Measurements from ENCODE around the gene C4B.
A peak's percentile ranks its signal among the peaks of the same experiment; 100 is the strongest.
"Not testable (repeated sequence)": the region's sequence is repeated elsewhere in the genome, so short reads cannot be mapped to it uniquely, and the experiment has no call there.

C4B gene

DNA sequence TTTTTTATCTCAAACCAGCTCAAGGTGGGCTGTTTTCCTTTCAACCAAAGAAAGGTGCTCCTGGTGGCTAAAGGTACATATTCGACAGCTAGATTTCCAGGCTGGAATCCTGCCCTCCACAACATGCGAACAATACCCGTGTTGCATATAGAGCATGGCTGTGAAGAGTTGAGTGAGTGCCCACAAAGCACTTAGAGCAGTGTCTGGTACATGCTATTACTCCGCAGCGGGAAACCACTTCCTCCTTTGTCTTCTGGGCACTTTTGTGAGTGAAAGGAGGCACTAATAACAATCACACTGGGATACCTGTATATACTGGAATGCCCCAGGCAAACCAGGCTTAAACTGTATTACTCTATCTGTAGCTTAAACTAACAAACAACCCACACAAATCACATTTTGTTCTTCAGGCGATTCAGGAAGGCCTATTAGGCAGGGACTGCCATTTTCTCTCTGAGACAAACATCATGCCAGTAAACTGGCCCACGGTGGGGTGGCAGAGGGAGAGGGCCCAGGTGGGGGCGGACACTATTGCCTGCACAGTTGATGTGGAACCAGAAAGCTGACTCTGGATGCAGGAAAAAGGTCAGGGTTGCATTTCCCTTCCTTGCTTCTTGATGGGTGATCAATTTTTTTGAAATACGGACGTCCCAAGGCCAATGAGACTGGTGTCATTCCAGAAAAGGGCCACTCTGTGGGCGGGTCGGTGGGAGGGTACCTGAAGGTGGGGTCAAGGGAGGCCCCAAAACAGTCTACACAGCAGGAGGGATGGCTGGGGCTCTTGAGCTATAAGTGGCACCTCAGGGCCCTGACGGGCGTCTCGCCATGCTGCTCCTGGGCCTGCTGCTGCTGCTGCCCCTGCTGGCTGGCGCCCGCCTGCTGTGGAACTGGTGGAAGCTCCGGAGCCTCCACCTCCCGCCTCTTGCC is 23.3 kb downstream of the C4B start, which contains the start of gene CYP21A2:
CYP21A2 (plus strand) TSS at position 818 of the 927 bp plus-strand sequence; CDS start at position 826, 8 bp downstream.
- DNase-seq = not testable (repeated sequence)

DNA sequence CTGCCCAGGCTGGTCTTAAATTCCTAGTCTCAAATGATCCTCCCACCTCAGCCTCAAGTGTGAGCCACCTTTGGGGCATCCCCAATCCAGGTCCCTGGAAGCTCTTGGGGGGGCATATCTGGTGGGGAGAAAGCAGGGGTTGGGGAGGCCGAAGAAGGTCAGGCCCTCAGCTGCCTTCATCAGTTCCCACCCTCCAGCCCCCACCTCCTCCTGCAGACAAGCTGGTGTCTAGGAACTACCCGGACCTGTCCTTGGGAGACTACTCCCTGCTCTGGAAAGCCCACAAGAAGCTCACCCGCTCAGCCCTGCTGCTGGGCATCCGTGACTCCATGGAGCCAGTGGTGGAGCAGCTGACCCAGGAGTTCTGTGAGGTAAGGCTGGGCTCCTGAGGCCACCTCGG is 24.3 kb downstream of the C4B start:
- DNase-seq = not testable (repeated sequence)

DNA sequence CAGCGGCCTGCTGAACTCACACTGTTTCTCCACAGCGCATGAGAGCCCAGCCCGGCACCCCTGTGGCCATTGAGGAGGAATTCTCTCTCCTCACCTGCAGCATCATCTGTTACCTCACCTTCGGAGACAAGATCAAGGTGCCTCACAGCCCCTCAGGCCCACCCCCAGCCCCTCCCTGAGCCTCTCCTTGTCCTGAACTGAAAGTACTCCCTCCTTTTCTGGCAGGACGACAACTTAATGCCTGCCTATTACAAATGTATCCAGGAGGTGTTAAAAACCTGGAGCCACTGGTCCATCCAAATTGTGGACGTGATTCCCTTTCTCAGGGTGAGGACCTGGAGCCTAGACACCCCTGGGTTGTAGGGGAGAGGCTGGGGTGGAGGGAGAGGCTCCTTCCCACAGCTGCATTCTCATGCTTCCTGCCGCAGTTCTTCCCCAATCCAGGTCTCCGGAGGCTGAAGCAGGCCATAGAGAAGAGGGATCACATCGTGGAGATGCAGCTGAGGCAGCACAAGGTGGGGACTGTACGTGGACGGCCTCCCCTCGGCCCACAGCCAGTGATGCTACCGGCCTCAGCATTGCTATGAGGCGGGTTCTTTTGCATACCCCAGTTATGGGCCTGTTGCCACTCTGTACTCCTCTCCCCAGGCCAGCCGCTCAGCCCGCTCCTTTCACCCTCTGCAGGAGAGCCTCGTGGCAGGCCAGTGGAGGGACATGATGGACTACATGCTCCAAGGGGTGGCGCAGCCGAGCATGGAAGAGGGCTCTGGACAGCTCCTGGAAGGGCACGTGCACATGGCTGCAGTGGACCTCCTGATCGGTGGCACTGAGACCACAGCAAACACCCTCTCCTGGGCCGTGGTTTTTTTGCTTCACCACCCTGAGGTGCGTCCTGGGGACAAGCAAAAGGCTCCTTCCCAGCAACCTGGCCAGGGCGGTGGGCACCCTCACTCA is 25.0 kb downstream of the C4B start:
- not testable (repeated sequence) for DNase-seq

DNA sequence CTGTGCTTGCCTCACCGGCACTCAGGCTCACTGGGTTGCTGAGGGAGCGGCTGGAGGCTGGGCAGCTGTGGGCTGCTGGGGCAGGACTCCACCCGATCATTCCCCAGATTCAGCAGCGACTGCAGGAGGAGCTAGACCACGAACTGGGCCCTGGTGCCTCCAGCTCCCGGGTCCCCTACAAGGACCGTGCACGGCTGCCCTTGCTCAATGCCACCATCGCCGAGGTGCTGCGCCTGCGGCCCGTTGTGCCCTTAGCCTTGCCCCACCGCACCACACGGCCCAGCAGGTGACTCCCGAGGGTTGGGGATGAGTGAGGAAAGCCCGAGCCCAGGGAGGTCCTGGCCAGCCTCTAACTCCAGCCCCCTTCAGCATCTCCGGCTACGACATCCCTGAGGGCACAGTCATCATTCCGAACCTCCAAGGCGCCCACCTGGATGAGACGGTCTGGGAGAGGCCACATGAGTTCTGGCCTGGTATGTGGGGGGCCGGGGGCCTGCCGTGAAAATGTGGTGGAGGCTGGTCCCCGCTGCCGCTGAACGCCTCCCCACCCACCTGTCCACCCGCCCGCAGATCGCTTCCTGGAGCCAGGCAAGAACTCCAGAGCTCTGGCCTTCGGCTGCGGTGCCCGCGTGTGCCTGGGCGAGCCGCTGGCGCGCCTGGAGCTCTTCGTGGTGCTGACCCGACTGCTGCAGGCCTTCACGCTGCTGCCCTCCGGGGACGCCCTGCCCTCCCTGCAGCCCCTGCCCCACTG is 25.9 kb downstream of the C4B start:
- not testable (repeated sequence) for DNase-seq

DNA sequence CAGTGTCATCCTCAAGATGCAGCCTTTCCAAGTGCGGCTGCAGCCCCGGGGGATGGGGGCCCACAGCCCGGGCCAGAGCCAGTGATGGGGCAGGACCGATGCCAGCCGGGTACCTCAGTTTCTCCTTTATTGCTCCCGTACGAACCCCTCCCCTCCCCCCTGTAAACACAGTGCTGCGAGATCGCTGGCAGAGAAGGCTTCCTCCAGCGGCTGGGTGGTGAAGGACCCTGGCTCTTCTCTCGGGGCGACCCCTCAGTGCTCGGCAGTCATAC is 26.4 kb downstream of the C4B start:
- DNase-seq = not testable (repeated sequence)

DNA sequence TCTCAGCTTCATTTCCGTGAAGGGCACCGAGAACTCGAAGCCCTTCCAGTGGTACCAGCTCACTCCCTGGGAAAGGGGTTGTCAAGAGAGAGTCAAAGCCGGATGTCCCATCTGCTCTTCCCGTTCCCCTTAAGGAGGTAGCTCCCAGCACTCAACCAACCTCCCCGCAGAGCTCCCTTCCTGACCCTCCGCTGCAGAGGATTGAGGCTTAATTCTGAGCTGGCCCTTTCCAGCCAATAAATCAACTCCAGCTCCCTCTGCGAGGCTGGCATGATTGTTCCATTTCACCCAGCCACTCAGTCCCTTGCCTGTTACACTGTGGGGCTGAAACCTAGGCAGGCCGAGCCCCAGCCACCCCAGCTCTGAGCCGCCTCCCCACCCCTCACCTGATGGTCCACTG is 26.8 kb downstream of the C4B start:
- DNase-seq = not testable (repeated sequence)

DNA sequence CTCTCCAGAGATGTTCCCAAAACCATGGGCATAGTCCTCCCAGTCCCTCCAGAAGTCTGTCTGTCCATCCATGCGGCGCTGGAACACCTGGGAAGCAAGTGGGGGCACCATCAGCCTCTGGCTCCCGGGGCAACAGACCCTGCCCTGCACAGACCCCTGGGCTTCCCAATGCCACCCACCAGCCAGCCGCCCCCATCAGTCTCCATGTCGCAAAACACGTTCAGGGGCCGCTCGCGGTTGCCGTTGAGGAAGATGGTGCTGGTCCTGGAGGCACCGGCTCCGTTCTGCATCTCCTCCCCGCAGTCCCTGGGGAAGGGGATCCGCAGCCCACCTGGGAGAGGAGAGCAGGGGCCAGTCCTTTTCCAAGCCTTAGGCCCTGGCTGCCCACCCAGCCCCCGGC is 27.7 kb downstream of the C4B start:
- not testable (repeated sequence) for DNase-seq

DNA sequence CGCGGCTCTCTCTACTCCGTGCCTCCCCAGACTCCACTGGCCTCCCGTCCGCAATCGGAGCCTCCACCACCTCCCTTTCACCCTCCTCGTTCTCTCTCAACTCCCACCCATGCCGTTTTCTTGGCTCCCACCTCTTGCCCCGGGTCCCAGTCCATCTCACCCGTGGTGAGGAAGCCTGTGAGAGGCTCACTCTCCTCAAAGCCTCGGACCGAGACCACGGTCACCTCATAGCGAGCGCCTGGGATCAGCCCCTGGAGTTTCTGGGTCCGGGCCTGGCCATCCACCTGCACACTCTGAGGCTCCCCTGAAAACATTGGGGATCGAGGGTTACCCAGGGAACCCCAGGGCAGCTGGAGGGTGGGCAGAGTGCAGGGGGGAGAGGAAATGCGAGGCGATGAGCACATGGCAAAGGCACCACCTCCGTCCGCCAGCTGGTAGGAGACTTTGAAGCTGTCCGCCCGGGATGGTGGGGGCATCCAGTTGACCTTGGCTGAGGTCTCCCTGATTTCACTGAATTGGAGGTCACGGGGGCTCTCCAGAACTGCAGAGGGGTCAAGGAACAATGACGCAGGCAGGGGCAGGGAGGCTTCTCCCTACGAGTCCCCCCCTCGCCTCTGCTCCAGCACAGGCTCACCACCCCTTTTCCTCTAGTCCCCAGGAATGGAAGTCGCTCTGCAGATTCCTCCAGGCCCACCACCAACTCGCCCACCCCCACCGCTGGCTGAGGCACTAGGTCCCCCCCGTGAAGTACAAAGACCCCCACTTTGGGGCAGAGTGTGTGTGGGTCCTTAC is 29.2 kb downstream of the C4B start:
- not testable (repeated sequence) for DNase-seq

DNA sequence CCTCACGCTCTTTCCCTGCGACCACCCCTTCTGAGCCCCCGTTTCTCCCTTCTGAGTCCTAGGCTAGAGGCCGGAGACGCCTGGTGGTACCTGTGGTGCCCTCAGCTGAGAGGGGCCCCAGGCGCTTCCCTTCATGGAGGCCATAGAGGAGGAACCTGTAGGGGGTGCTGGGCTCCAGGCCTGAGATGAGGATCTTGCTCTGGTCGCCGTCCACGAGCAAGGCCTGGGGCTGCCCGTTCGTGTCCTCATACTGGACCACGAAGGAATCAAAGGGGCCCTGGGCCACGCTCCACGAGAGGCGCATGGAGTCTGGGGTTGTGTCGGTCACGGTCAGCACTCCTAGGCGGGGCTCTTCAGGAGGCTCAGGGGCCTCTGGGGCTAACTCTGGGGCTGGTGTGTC is 30.3 kb downstream of the C4B start:
- DNase-seq = not testable (repeated sequence)

DNA sequence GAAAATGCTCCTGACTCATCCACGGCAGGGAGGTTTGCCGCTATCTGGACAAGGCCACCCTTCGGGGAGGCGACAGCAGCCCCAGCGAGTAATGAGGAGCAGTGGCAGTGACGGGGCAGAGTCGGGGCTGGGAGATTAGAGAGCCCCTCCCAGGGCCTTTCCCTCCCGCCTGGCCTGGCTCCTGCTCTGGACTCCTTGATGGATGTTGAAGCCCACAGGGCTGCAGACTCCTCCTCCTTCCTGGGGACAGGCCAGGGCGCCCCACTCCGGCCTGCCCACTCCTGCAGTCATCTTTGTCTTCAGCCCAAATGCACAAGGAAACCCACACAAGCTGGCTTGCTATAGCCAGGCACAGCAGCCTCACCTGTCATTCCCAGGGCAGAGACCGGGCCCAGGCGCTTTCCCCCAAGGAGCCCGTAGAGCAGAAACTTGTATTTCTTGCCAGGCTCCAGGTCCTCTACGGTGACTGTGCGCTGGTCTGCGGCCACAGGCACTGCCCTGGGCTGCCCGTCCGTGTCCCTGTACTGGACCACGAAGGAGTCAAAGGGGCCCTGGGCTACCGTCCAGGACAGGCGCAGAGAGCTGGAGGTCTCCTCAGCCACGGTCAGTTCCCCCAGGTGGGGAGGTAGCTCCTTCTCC is 31.3 kb downstream of the C4B start:
- no peak for DNase-seq

DNA sequence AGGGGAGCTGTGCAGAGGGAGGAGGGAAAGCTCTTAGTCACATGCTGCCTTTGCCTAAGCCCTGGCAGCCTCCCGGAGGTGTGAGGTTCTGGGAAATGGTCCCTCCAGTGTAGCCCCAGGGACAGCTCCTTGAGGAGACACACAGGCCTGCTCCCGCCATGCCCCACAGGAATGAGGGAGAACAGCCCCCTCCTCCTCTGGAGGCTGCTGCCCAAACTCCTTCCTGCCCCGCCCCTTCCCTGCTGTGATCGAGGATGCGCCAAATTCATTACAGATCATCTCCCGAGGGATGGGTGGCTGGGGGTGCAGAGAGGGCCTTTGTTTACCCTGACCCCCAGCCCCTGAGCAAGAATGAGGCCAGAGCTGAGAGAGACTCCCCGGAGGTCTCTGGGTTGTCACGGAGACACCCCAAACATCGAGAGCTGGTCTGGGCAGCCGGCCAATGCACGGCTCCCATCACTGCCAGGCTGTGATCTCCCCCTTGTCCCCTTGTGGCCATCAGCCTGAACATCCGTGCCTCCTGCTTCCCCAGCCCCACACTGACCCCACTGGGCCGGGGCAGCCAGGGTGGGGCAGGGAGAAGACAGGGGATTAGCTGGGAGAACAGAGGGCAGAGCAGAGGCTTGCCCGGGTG is 32.0 kb downstream of the C4B start:
- DNase-seq = no peak

DNA sequence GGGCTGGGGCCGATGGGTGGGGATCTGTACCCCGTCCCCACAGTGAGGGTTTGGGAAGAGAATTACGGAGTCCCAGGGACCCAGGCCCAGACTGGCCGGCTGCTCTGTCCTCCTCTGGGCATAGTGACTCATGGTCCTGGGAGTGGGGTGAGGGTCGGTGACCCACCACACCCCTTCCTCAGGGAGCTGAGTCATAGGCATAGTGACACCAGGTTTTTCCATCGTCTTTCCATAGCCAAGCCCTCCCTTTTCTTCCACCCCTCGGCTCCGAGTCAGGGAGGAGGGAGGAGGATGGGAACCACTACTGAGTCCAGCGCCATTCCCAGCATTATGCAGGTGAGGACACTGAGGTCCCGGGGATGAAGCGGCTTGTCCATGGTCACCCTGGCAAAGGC is 32.5 kb downstream of the C4B start:
- no peak for DNase-seq

DNA sequence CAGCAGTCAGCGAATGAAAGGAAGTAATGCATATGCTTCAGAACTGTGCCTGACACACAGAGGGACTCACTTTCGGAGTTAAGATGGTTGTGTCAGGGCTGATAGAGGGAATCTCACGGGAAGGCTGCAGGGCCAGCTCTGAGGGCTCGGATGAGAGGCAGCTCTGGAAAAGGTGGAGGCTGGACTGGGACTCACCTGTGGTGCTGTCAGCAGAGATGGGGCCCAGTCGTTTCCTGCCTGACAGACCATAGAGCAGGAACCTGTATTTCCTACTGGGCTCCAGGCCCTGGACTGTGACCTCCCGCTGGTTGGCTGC is 32.9 kb downstream of the C4B start:
- no peak for DNase-seq

DNA sequence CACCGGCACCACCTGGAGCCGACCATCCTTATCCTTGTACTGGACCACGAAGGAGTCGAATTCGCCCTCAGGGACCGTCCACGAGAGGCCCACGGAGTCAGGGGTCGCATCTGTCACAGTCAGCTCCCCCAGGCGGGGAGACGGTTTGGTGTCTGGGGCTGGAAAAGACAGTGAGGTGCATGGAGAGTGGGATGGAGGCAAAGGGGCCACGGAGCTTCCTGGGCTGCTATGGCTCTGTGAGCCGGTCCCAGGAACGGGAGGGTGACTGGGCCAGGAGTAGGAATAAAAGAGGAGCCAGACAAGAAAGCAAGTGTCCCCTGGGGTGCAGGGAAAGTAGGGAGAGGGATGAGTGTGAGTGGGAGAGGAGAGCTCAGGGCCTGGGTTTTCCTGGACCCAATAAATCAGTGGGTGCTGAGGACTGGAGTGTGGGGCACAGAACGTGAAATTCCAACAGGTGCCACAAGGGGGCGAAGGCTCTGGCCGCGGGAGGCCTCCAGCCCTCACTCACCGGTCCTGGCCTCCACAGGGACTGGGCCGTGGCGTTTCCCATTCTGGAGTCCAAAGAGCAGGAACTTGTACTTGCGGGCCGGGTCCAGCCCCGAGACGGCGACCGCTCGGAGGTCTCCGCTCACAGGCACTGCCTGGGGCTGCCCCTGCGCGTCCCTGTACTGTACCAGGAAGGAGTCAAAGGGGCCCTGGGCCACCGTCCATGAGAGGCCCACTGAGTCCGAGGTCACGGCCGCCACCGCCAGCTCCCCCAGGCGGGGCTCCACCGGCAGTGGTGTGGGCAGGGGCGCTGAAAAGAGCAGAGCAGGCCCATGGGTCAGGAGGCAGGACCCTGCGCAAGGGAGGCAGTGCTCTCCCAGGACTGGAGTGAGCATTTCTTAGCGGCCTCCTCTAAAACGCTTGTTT is 33.5 kb downstream of the C4B start:
- peak; percentile 74 for DNase-seq

DNA sequence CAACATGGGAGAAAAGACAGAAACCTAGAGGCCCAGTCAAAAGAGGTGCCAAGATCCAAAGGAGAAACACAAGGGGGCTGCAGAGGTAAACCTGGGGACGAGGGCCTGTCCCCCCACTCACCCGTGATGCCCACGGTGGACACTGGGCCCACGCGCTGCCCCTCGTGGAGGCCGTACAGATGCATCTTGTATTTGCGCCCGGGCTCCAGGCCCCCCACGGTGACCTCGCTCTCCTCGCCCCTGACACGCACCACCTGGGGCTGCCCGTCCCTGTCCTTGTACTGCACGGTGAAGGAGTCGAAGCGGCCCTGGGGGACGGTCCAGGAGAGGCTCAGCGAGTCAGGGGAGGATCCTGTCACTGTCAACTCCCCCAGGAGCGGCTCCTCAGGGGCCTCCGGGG is 34.6 kb downstream of the C4B start:
- not testable (repeated sequence) for DNase-seq

DNA sequence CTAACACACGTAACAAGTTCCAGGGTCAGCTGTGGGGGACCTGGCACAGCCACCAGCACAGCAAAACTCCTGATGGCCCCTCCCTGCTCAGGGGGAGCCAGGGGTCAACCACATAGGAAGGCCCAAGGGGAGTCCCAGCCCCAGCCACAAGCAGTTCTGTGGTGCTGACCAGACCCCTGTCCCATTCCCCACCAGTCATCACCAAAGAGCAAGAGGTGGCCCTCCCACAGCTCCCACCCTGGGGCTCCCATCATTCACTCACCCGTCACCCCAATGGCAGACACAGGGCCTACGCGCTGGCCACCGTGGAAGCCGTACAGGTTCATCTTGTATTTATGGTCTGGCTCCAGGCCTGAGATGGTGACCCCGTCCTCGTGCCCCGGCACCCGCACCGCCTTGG is 35.1 kb downstream of the C4B start:
- not testable (repeated sequence) for DNase-seq

DNA sequence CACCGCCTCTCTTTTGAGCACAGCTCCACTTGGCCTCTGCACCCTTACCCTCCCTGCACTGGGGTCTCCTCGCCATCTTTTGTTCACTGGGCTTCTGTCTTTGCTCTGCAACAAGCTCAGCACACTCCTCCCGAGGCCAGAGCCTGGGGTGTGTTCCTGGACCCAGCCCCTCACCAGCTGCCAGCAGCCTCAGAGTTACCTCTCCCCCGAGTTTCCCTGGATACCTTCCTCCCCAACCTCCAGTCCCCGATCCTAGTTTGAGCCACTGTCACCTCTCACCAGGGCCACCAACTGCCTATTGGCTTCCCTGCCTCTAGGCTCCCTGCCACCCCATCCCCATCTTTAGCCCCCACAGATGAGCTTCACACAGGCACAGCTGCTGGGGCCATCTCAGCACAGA is 36.0 kb downstream of the C4B start:
- no peak for DNase-seq

DNA sequence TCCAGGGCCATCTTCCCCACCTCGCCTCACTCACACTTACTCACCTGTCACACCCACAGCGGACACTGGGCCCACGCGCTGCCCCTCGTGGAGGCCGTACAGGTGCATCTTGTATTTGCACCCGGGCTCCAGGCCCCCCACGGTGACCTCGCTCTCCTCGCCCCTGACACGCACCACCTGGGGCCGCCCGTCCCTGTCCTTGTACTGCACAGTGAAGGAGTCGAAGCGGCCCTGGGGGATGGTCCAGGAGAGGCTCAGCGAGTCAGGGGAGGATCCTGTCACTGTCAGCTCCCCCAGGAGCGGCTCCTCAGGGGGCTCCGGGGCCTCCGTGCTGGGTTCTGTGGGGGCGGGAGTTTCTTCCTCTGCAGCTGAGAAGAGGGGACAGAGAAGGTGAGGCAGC is 38.0 kb downstream of the C4B start:
- DNase-seq = not testable (repeated sequence)

DNA sequence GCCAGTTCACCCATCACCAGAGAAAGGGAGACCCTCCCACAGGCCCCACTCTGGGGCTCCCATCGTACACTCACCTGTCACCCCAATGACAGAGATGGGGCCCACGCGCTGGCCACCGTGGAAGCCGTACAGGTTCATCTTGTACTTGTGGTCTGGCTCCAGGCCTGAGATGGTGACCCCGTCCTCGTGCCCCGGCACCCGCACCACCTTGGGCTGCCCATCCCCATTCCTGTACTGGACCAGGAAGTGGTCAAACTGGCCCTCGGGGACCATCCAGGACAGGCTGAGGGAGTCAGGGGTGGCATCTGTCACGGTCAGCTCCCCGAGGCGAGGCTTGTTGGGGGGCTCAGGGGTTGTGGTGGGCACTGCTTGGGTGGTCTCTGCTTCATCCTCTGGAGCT is 38.7 kb downstream of the C4B start:
- DNase-seq = not testable (repeated sequence)

DNA sequence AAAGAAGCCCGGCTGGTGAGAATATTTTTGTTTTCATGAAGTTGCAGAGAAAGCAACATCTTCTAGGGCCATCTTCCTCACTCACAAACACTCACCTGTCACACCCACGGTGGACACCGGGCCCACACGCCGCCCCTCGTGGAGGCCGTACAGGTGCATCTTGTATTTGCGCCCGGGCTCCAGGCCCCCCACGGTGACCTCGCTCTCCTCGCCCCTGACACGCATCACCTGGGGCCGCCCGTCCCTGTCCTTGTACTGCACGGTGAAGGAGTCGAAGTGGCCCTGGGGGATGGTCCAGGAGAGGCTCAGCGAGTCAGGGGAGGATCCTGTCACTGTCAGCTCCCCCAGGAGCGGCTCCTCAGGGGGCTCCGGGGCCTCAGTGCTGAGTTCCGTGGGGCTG is 41.2 kb downstream of the C4B start:
- DNase-seq = not testable (repeated sequence)
